ENCODE measurements around the gene NUP107. TPM values are rescaled to one million over a fixed set of nuclear protein-coding genes. Genes with fewer than 3 reads are reported as not detected.
"Not testable (repeated sequence)": the region's sequence is repeated elsewhere in the genome, so short reads cannot be mapped to it uniquely, and the experiment has no call there.

Gene NUP107
- total RNA-seq: 10 to 100 TPM; 31.3 to 56.6 TPM

- Histone ChIP-seq H3K4me1 (peaks cover 5% of the 10 kb centered on the region), H3K36me3 (no peaks in the 10 kb centered on the region), H3K4me3 (peak within 1 kb of the TSS; percentile 73), H3K27ac (peak within 1 kb of the TSS; percentile 79), H3K9ac (ENCODE audit: low read depth in 2 of 2, low read length in 2 of 2) (peak within 1 kb of the TSS; percentile 73 to 89), H3K27me3 (no peaks in the 10 kb centered on the region), H3K9me3 (no peaks in the 10 kb centered on the region)
- peak; percentile 99 for DNase-seq
- TF ChIP-seq CTCF (IDR thresholded peaks at IDR 0.05): no peak
- intact Hi-C loops (cut with DNase I): no loop called here
Observed at GRCh38 chr12:68686595-68687521, at the start of gene NUP107. Gene NUP107, plus strand, starts transcription at chr12:68686978. Its CDS starts 88 bp downstream, at chr12:68687066.

- DNase-seq; H3K36me3 ChIP-seq; H3K27me3 ChIP-seq; H3K9ac ChIP-seq (ENCODE audit: low read depth in 2 of 2, low read length in 2 of 2); intact Hi-C loops (cut with DNase I); H3K27ac ChIP-seq; H3K4me1 ChIP-seq; H3K4me3 ChIP-seq; H3K9me3 ChIP-seq: not testable (repeated sequence)
Observed at GRCh38 chr12:68637439-68637838, 49.3 kb upstream of the NUP107 start.

- no peak overlapping the region for H3K4me3 ChIP-seq
- no peak overlapping the region for H3K27ac ChIP-seq
- no peaks in the 10 kb centered on the region for H3K4me1 ChIP-seq
- no peak overlapping the region for H3K9ac ChIP-seq (ENCODE audit: low read depth in 2 of 2, low read length in 2 of 2)
- intact Hi-C loops (cut with DNase I): no loop called here
- no peak for DNase-seq
- no peaks in the 10 kb centered on the region for H3K36me3 ChIP-seq
- H3K9me3 ChIP-seq: no peaks in the 10 kb centered on the region
- H3K27me3 ChIP-seq: no peaks in the 10 kb centered on the region
- TF ChIP-seq CTCF (IDR thresholded peaks at IDR 0.05): no peak
Observed at GRCh38 chr12:68638171-68638570, 48.6 kb upstream of the NUP107 start.

- H3K27me3 ChIP-seq: no peaks in the 10 kb centered on the region
- H3K27ac ChIP-seq: no peak overlapping the region
- intact Hi-C loops (cut with DNase I): no loop called here
- no peak overlapping the region for H3K9ac ChIP-seq (ENCODE audit: low read depth in 2 of 2, low read length in 2 of 2)
- no peak for TF ChIP-seq CTCF (IDR thresholded peaks at IDR 0.05)
- H3K9me3 ChIP-seq: no peaks in the 10 kb centered on the region
- H3K4me3 ChIP-seq: no peak overlapping the region
- DNase-seq: no peak
- no peaks in the 10 kb centered on the region for H3K4me1 ChIP-seq
- no peaks in the 10 kb centered on the region for H3K36me3 ChIP-seq
Observed at GRCh38 chr12:68638721-68639395, 47.9 kb upstream of the NUP107 start.

- no peaks in the 10 kb centered on the region for H3K36me3 ChIP-seq
- no peak for DNase-seq
- no peaks in the 10 kb centered on the region for H3K9me3 ChIP-seq
- no peak overlapping the region for H3K9ac ChIP-seq (ENCODE audit: low read depth in 2 of 2, low read length in 2 of 2)
- no peak for TF ChIP-seq CTCF (IDR thresholded peaks at IDR 0.05)
- H3K27me3 ChIP-seq: no peaks in the 10 kb centered on the region
- intact Hi-C loops (cut with DNase I): no loop called here
- H3K4me1 ChIP-seq: no peaks in the 10 kb centered on the region
- H3K27ac ChIP-seq: no peak overlapping the region
- H3K4me3 ChIP-seq: no peak overlapping the region
Observed at GRCh38 chr12:68639396-68639767, 47.4 kb upstream of the NUP107 start.

GRCh38 chr12:68641138-68641537 is 45.6 kb upstream of the NUP107 start:
- no peak overlapping the region for H3K27ac ChIP-seq
- DNase-seq: no peak
- H3K9ac ChIP-seq (ENCODE audit: low read depth in 2 of 2, low read length in 2 of 2): no peak overlapping the region
- no peak for TF ChIP-seq CTCF (IDR thresholded peaks at IDR 0.05)
- H3K4me1 ChIP-seq: no peaks in the 10 kb centered on the region
- H3K27me3 ChIP-seq: no peaks in the 10 kb centered on the region
- no peak overlapping the region for H3K4me3 ChIP-seq
- intact Hi-C loops (cut with DNase I): no loop called here
- H3K36me3 ChIP-seq: no peaks in the 10 kb centered on the region
- no peaks in the 10 kb centered on the region for H3K9me3 ChIP-seq

All from colonic mucosa (tissue), 4 donors.